MM.1S (cell line): ENCODE data around the gene BACH2.

Experiments used
- CTCF ChIP-seq: fragments of 300-600 bp; sonication (generic); IDR thresholded peaks from 2 replicates; pipeline ENCODE4 v1.5.1; 2016; ENCODE audit warnings: antibody characterized with exemption, low read length, mixed read lengths
- EZH2 ChIP-seq: fragments of 300-600 bp; sonication (generic); optimal IDR thresholded peaks from 2 replicates; pipeline ENCODE3; 2017; ENCODE audit warnings: low read depth, mild to moderate bottlenecking, antibody characterized with exemption, low read length, mixed read lengths
- EZH2phosphoT487 ChIP-seq: fragments of 300-600 bp; sonication (generic); IDR thresholded peaks from 2 replicates; pipeline ENCODE4 v1.6.1; 2018; ENCODE audit warnings: antibody characterized with exemption, low read length

DNA sequence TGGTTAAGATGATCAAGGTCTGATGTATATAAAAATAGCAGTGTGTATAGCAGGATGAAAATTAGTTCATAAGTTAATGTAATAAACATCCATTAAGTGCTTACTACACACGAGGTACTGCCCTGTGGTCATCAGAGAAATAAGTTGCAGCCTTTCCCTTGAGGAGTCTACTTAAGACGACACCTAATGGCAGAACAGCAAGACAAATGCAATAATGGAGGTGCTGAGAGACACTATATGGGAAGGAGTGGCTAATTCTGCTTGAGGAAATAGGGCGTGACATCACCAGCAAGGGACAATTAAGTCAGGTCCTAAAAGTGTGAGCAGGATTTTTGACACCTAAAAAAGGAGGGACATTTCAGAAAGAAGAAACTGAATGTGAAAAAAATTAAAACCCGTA lies 75.2 kb downstream of the BACH2 start:
- TF ChIP-seq EZH2 (no peak), CTCF (no peak), EZH2phosphoT487 (no peak)
